ENCODE data around the gene PTPRD. TPM values are rescaled to one million over a fixed set of nuclear protein-coding genes. Genes with fewer than 3 reads are reported as not detected.

PTPRD gene
- total RNA-seq, 1 experiment from 2014 or later: 32.5 TPM

- Histone ChIP-seq H3K9me3 (ENCODE audit: control insufficient read depth, low read depth, low read length) (no peaks in the 10 kb centered on the region), H4K8ac (replicated peaks; ENCODE audit: insufficient read length, low read depth, low read length) (no peak overlapping the region)
- no peak for TF ChIP-seq CTCF (conservative IDR thresholded peaks at IDR 0.05)
These were observed 1774.7 kb downstream of the PTPRD start for GRCh38 chr9:8838136-8838535.

More at GRCh38 chr9:8838136-8838535, 1774.7 kb downstream of the PTPRD start:
- peaks cover 0 to 11% (median 2%) of the 10 kb centered on the region in 3 experiments; a peak in 3 of 7 replicates for H3K36me3 Mint-ChIP-seq (ENCODE audit: insufficient read depth in 1 of 3, low read depth in 3 of 3)
- no peak overlapping the region for H2AFZ ChIP-seq (ENCODE audit: low read length)
- H2BK12ac ChIP-seq (ENCODE audit: insufficient read length, low read depth, low read length): no peak overlapping the region
- H4K20me1 ChIP-seq (ENCODE audit: control insufficient read depth, insufficient read depth, insufficient read length): no peaks in the 10 kb centered on the region
- H4K91ac ChIP-seq (ENCODE audit: insufficient read length, low read depth, low read length): no peak overlapping the region
- H3K23me2 ChIP-seq (ENCODE audit: insufficient read length, low read depth, low read length, poor library complexity, severe bottlenecking): no peaks in the 10 kb centered on the region
- no peak overlapping the region for H3K56ac ChIP-seq (ENCODE audit: insufficient read length, low read depth, low read length)
- no peaks in the 10 kb centered on the region for H3K27me3 Mint-ChIP-seq (ENCODE audit: low read depth)
- H3K4ac ChIP-seq (ENCODE audit: low read depth, low read length): no peak overlapping the region
- H3K27ac Mint-ChIP-seq: peak overlapping the region in 1 of 3 experiments; percentile 69; a peak in 1 of 7 replicates
- H3K14ac ChIP-seq (ENCODE audit: insufficient read depth, low read length): no peak overlapping the region
- no peak overlapping the region for H2BK20ac ChIP-seq (ENCODE audit: low read depth, low read length, poor library complexity, severe bottlenecking)
- WGBS (ENCODE audit: extremely low coverage, insufficient read length, low lambda C conversion rate): no CpG with 5 or more reads among the region's 3 CpGs
- no peak overlapping the region for H2AK5ac ChIP-seq (ENCODE audit: insufficient read length, low read length)
- no peak for DNase-seq
- H3K4me1 ChIP-seq (ENCODE audit: insufficient read depth, low read length): peaks cover 4% of the 10 kb centered on the region; the same call in 1 of the 2 replicates
- H3K4me2 ChIP-seq (ENCODE audit: insufficient read depth, insufficient read length, low read length): no peak overlapping the region
- H3K27ac ChIP-seq (ENCODE audit: insufficient read length, low read depth, low read length): no peak overlapping the region
- no peaks in the 10 kb centered on the region for H3K9me3 Mint-ChIP-seq
- H3K9ac ChIP-seq (ENCODE audit: extremely low read depth, insufficient read length, low read length): no peak overlapping the region
- no peak overlapping the region for H3T11ph ChIP-seq (ENCODE audit: low read length)
- no peak overlapping the region for H3K4me3 Mint-ChIP-seq
- no peaks in the 10 kb centered on the region for H3K79me2 ChIP-seq (ENCODE audit: insufficient read depth, low read length)
- H3K27me3 ChIP-seq (ENCODE audit: insufficient read depth, low read length): no peaks in the 10 kb centered on the region
- no peak overlapping the region for H2BK5ac ChIP-seq (ENCODE audit: insufficient read length, low read length)
- no peak overlapping the region for H3K23ac ChIP-seq (ENCODE audit: insufficient read length, low read depth, low read length)
- no peak overlapping the region for H4K5ac ChIP-seq (ENCODE audit: insufficient read length, low read depth, low read length)
- peaks cover 19 to 22% of the 10 kb centered on the region in 2 experiments for H3K4me1 Mint-ChIP-seq
- H3K79me1 ChIP-seq (ENCODE audit: insufficient read depth, low read depth, low read length, poor library complexity, severe bottlenecking): no peaks in the 10 kb centered on the region
- no peak overlapping the region for H3K18ac ChIP-seq (ENCODE audit: insufficient read length, low read depth, low read length)
- no peak overlapping the region for H2BK15ac ChIP-seq (ENCODE audit: low read depth, low read length)
- H2BK120ac ChIP-seq (ENCODE audit: low read depth, low read length, poor library complexity, severe bottlenecking): no peak overlapping the region

Data from H9 (cell line).